Measurements from ENCODE around the gene CLCNKB. TPM values are rescaled to one million over a fixed set of nuclear protein-coding genes. Genes with fewer than 3 reads are reported as not detected.

The CLCNKB gene
- total RNA-seq, 1 experiment from 2014 or later, result 0.05 TPM

- DNase-seq (ENCODE audit: low read depth, low spot score), result peak; percentile 80
- in situ Hi-C loops (cut with HindIII; ENCODE audit: low pct_unique_long_range_greater_than_20kb, low sequenced_read_pairs), result no loop called here
Measured at GRCh38 chr1:16078925-16079656, 35.5 kb downstream of the CLCNKB start.

DNA sequence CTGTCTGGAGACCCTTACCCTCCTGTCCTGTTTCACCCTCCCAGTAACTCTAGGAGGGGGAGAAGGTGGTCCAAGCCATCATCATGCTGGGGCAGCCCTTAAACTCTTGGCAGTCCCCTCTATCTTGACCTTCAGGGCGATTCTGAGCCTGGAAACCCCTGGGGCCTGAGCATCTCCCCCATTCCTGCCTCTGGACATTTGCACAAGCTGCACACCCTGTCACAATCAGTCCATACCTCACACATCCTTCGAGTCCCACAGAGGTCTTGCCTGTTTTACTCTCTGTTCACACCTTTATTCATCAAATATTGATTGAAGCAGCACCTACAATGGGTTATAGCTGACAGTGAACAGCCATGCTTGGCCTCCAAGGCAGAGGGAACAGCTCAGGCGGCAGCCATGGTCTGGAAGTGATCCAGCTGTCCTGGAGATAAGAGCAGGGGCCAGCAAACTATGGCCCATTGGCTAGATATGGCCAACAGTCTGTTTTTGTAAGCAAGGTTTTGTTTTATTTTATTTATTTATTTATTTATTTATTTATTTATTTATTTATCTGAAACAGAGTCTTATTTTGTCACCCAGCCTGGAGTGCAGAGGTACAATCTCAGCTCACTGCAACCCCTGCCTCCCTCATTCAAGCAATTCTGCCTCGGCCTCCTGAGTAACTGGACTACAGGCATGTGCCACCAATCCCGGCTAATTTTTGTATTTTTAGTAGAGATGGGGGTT lies 37.0 kb downstream of the CLCNKB start:
- in situ Hi-C loops (cut with HindIII; ENCODE audit: low pct_unique_long_range_greater_than_20kb, low sequenced_read_pairs), result no loop called here
- no peak for DNase-seq (ENCODE audit: low read depth, low spot score)

DNA sequence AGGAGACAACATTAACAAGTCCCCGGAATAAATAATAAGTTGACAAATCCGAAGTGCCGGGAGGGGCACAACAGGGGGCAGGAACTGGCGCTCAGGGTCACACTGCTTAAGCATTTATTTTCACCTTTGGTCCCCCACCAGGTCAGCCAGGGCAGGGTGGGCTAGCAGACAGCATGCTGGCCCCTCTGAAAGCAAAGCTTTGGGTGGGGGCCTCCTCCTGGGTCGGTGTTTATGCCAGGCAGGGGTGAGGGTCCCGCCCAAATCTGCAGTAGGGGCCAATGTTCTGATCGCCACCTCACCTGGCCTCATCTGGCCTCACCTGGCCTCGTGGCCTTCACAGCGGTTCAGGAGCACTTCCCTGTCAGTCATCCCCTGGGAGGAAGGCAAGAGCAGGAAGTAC lies 38.1 kb downstream of the CLCNKB start:
- DNase-seq (ENCODE audit: low read depth, low spot score), result no peak
- in situ Hi-C loops (cut with HindIII; ENCODE audit: low pct_unique_long_range_greater_than_20kb, low sequenced_read_pairs), result no loop called here

- peak; percentile 66 for DNase-seq (ENCODE audit: low read depth, low spot score)
- in situ Hi-C loops (cut with HindIII; ENCODE audit: low pct_unique_long_range_greater_than_20kb, low sequenced_read_pairs), result no loop called here
Measured at GRCh38 chr1:16082283-16083038, 38.9 kb downstream of the CLCNKB start.

- no peak for DNase-seq (ENCODE audit: low read depth, low spot score)
- in situ Hi-C loops (cut with HindIII; ENCODE audit: low pct_unique_long_range_greater_than_20kb, low sequenced_read_pairs), result no loop called here
Measured at GRCh38 chr1:16083486-16083885, 39.9 kb downstream of the CLCNKB start.

DNA sequence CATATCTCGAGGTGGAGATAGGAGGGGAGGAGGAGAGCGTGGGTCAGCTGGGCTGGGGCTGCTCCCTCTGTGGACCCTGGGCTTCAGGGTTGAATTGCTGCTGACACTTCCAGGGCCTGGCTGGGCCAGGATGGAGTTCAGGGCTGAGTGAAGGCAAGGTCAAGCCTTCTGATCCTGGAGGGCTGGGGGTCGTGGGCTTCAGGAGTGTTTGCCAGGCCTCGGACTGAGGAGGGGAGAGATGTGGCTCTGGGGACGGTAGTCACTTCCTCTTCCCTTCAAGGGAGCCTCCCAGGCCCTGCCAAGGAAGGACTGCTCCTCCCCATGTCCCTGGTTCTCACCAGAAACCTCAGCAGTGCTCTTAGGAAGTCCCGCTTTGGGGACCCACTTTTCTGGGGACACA lies 41.9 kb downstream of the CLCNKB start:
- in situ Hi-C loops (cut with HindIII; ENCODE audit: low pct_unique_long_range_greater_than_20kb, low sequenced_read_pairs), result no loop called here
- no peak for DNase-seq (ENCODE audit: low read depth, low spot score)

DNA sequence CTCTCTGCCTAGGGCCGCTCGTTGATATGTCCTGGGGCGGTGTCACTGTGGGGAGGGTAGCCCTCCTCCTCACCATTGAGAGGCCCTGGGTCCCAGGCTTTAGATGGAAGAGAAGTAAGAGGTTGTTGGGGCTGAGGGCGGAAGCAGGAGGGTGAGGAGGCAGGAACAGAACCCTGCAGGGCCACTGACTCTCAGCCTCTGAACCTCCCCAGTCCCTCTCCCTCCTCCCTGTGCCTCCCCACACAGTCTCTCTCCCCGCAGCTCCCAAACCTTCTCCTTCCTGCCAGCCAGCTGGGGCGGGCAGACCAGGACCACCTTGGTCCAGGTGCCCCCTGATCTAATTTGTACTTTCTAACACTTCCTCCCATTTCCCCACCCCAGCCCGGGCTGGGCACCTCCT lies 44.2 kb downstream of the CLCNKB start:
- in situ Hi-C loops (cut with HindIII; ENCODE audit: low pct_unique_long_range_greater_than_20kb, low sequenced_read_pairs), result no loop called here
- no peak for DNase-seq (ENCODE audit: low read depth, low spot score)

- DNase-seq (ENCODE audit: low read depth, low spot score), result no peak
- in situ Hi-C loops (cut with HindIII; ENCODE audit: low pct_unique_long_range_greater_than_20kb, low sequenced_read_pairs), result no loop called here
Measured at GRCh38 chr1:16088351-16088911, 44.8 kb downstream of the CLCNKB start.

- in situ Hi-C loops (cut with HindIII; ENCODE audit: low pct_unique_long_range_greater_than_20kb, low sequenced_read_pairs), result no loop called here
- DNase-seq (ENCODE audit: low read depth, low spot score), result no peak
Measured at GRCh38 chr1:16088996-16089395, 45.4 kb downstream of the CLCNKB start.

- no peak for DNase-seq (ENCODE audit: low read depth, low spot score)
- in situ Hi-C loops (cut with HindIII; ENCODE audit: low pct_unique_long_range_greater_than_20kb, low sequenced_read_pairs), result no loop called here
Measured at GRCh38 chr1:16090076-16090826, 46.7 kb downstream of the CLCNKB start.

- DNase-seq (ENCODE audit: low read depth, low spot score), result no peak
- in situ Hi-C loops (cut with HindIII; ENCODE audit: low pct_unique_long_range_greater_than_20kb, low sequenced_read_pairs), result no loop called here
Measured at GRCh38 chr1:16091296-16091695, 47.7 kb downstream of the CLCNKB start.

- DNase-seq (ENCODE audit: low read depth, low spot score), result no peak
- in situ Hi-C loops (cut with HindIII; ENCODE audit: low pct_unique_long_range_greater_than_20kb, low sequenced_read_pairs), result no loop called here
Measured at GRCh38 chr1:16092097-16092922, 48.7 kb downstream of the CLCNKB start.

DNA sequence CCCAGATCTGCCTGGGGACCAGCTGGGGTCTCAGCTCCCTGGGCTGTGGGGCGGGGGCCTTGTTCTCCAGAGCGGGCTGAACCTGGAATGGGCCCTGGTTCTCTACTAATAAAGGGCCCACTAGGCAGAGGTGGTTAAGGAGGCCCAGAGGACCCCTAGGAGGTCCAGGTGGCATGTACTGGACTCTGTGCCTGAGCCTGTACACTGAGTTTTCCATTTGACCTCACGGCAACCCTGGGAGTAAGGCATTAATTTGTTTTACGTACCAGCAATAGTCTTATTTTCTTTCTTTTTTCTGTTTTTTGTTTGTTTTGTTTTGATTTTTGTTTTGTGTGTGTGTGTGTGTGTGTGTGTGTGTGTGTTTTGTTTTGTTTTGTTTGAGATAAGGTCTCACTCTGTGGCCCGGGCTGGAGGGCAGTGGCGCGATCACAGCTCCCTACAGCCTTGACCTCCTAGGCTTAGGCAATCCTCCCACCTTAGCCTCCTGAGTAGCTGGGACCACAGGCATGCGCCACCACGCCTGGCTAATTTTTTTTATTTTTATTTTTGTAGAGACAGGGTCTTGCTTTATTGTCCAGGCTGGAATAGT lies 49.4 kb downstream of the CLCNKB start:
- DNase-seq (ENCODE audit: low read depth, low spot score), result no peak
- in situ Hi-C loops (cut with HindIII; ENCODE audit: low pct_unique_long_range_greater_than_20kb, low sequenced_read_pairs), result no loop called here

DNA sequence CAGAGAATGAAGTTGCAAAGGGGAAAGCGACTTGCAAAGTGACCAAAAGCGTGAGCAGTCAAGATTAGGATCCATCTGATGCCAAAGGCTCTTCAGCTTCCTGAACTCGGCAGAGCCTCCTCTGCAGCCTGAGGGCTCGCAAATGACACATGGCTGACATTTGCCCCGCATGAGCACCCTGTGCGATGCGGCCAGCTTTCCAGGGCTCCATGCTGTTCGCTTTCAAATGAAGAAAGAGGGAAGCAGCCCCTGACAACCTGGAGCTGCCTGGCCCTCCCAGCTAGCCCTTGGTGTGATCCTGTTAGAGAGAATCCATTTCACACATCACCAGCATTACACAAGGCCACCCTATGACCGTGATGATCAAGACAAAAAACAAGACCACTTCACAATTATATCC lies 50.0 kb downstream of the CLCNKB start:
- no peak for DNase-seq (ENCODE audit: low read depth, low spot score)
- in situ Hi-C loops (cut with HindIII; ENCODE audit: low pct_unique_long_range_greater_than_20kb, low sequenced_read_pairs), result no loop called here

DNA sequence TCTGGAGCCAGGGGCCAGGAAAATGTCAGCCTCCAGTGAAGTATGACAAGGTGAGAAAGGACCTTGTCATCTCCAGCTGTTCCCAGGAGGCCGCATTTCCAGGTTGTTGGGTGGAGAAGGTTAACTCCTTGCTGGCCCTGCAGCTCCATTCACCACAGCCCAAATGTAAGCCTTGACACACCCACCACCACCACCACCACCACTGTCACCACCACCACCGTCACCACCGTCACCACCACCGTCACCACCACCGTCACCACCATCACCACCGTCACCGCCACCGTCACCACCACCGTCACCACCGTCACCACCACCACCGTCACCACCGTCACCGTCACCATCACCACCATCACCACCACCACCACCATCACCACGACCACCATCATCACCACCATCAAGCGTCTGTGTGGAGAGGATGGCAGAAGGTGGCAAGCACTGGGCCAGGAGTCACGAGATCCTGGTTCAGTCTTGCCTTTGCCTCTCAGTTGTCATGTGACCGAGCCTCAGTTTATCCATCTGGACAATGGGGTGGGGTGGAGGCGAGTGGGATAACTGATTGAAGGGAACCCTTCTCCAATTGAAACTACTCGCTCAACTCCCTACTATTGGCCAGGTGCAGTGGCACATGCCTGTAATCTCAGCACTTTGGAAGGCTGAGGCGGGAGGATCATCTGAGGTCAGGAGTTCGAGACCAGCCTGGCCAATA lies 51.0 kb downstream of the CLCNKB start:
- in situ Hi-C loops (cut with HindIII; ENCODE audit: low pct_unique_long_range_greater_than_20kb, low sequenced_read_pairs), result no loop called here
- DNase-seq (ENCODE audit: low read depth, low spot score), result no peak

GRCh38 chr1:16095447-16095846 lies 51.9 kb downstream of the CLCNKB start:
- DNase-seq (ENCODE audit: low read depth, low spot score), result no peak
- in situ Hi-C loops (cut with HindIII; ENCODE audit: low pct_unique_long_range_greater_than_20kb, low sequenced_read_pairs), result no loop called here

All from SK-MEL-5 (cell line).